ENCODE results near the gene CCDC148. TPM values are rescaled to one million over a fixed set of nuclear protein-coding genes. Genes with fewer than 3 reads are reported as not detected.

Gene CCDC148
- total and polyA plus RNA-seq, 2 donors (not counting 3 experiments of a cell fraction or from before 2014, with no cell fraction given), result 0.04 to 0.69 TPM

GRCh38 chr2:158481116-158481515, 24.6 kb upstream of the CCDC148 start:
- ChIA-PET CTCF (interaction anchor here (1.5 kb wide), 1 partner anchor 265 kb away, joined by 3 read pairs; no protein-coding TSS in a partner anchor), POLR2A (no interaction called here)
- intact Hi-C loops (cut with micrococcal nuclease), result no loop called here
- Histone ChIP-seq H3K79me2 (ENCODE audit: control insufficient read depth, insufficient read depth, low read length) (peaks cover 32% of the 10 kb centered on the region), H3K36me3 (ENCODE audit: control insufficient read depth in 2 of 2, extremely low read depth in 1 of 2, insufficient read depth in 2 of 2, low read length in 2 of 2) (no peaks in the 10 kb centered on the region), H3K4me3 (replicated peaks in 1 of 3; ENCODE audit: insufficient read depth in 1 of 3, low read depth in 1 of 3, low read length in 3 of 3) (no peak overlapping the region), H3K4me2 (ENCODE audit: insufficient read depth, low read length) (no peak overlapping the region), H3K9me1 (replicated peaks; ENCODE audit: control insufficient read depth, extremely low read depth, insufficient read depth, low read length) (no peaks in the 10 kb centered on the region), H3K27ac (ENCODE audit: insufficient read depth, low read depth, low read length) (no peak overlapping the region), H3K4me1 (ENCODE audit: control insufficient read depth, extremely low read depth, insufficient read depth, low read length) (peaks cover 9% of the 10 kb centered on the region), H4K20me1 (replicated peaks; ENCODE audit: control insufficient read depth, extremely low read depth, insufficient read depth, low read length) (no peaks in the 10 kb centered on the region), H3K9ac (replicated peaks; ENCODE audit: extremely low read depth, insufficient read depth, low read length) (no peak overlapping the region), H3K27me3 (ENCODE audit: control insufficient read depth in 2 of 2, insufficient read depth in 2 of 2, low read length in 2 of 2) (no peaks in the 10 kb centered on the region), H2AFZ (ENCODE audit: low read depth, low read length) (no peak overlapping the region), H3K9me3 (replicated peaks; ENCODE audit: control insufficient read depth, insufficient read depth, low read length) (no peaks in the 10 kb centered on the region)
- dilution Hi-C loops (cut with MboI; ENCODE audit: extremely low pct_ligation_motif_present, low sequenced_read_pairs), result no loop called here
- no peak for TF ChIP-seq POLR2AphosphoS5 (IDR thresholded peaks at IDR 0.05; ENCODE audit: insufficient read depth, low read depth, low read length)
- no peak for TF ChIP-seq GATA2 (IDR thresholded peaks at IDR 0.05; ENCODE audit: insufficient read depth, insufficient read length, low read depth, low read length)
- TF ChIP-seq POLR2A (IDR thresholded peaks at IDR 0.05; ENCODE audit: low read depth, low read length), result no peak
- no peak for TF ChIP-seq JUN (IDR thresholded peaks at IDR 0.05; ENCODE audit: borderline replicate concordance, insufficient read depth, insufficient read length, low read depth)
- TF ChIP-seq FOS (IDR thresholded peaks at IDR 0.05; ENCODE audit: borderline replicate concordance, insufficient read depth, low read length), result no peak
- FAIRE-seq (no peak), DNase-seq (ENCODE audit: low read depth, low spot score) (no peak)
- BruUV-seq (replicated peaks), result no TSS peak

- H3K27me3 ChIP-seq (ENCODE audit: control insufficient read depth in 2 of 2, insufficient read depth in 2 of 2, low read length in 2 of 2), result no peaks in the 10 kb centered on the region
- H3K79me2 ChIP-seq (ENCODE audit: control insufficient read depth, insufficient read depth, low read length), result peaks cover 21% of the 10 kb centered on the region
- no peaks in the 10 kb centered on the region for H3K9me3 ChIP-seq (replicated peaks; ENCODE audit: control insufficient read depth, insufficient read depth, low read length)
- FAIRE-seq (no peak), DNase-seq (ENCODE audit: low read depth, low spot score) (peak; percentile 31)
- no peaks in the 10 kb centered on the region for H4K20me1 ChIP-seq (replicated peaks; ENCODE audit: control insufficient read depth, extremely low read depth, insufficient read depth, low read length)
- TF ChIP-seq, protein P1, sequence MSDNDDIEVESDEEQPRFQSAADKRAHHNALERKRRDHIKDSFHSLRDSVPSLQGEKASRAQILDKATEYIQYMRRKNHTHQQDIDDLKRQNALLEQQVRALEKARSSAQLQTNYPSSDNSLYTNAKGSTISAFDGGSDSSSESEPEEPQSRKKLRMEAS (IDR thresholded peaks at IDR 0.05; ENCODE audit: insufficient read depth, insufficient read length), result no peak
- no peak for TF ChIP-seq FOS (IDR thresholded peaks at IDR 0.05; ENCODE audit: borderline replicate concordance, insufficient read depth, low read length)
- no peak for TF ChIP-seq CTCF (IDR thresholded peaks at IDR 0.05; ENCODE audit: extremely low read depth in 1 of 2, insufficient read depth in 1 of 2, low read depth in 1 of 2, low read length in 2 of 2)
- no peak for TF ChIP-seq MYC (IDR thresholded peaks at IDR 0.05; ENCODE audit: low read depth, low read length)
- TF ChIP-seq POLR2AphosphoS5 (IDR thresholded peaks at IDR 0.05; ENCODE audit: insufficient read depth, low read depth, low read length), result no peak
- TF ChIP-seq EZH2 (IDR thresholded peaks at IDR 0.05; ENCODE audit: borderline replicate concordance, low read depth, low read length, severe bottlenecking), result no peak
- no peak for TF ChIP-seq POLR2A (IDR thresholded peaks at IDR 0.05; ENCODE audit: low read depth, low read length)
- TF ChIP-seq JUN (IDR thresholded peaks at IDR 0.05; ENCODE audit: borderline replicate concordance, insufficient read depth, insufficient read length, low read depth), result no peak
- ChIA-PET CTCF (interaction anchor here (1.6 kb wide), 1 partner anchor 275 kb away, joined by 3 read pairs; no protein-coding TSS in a partner anchor), POLR2A (no interaction called here)
- H3K4me1 ChIP-seq (ENCODE audit: control insufficient read depth, extremely low read depth, insufficient read depth, low read length), result peaks cover 9% of the 10 kb centered on the region
- no peak overlapping the region for H2AFZ ChIP-seq (ENCODE audit: low read depth, low read length)
- no peak overlapping the region for H3K27ac ChIP-seq (ENCODE audit: insufficient read depth, low read depth, low read length)
- intact Hi-C loops (cut with micrococcal nuclease), result no loop called here
- no peak overlapping the region for H3K4me3 ChIP-seq (replicated peaks in 1 of 3; ENCODE audit: insufficient read depth in 1 of 3, low read depth in 1 of 3, low read length in 3 of 3)
- dilution Hi-C loops (cut with MboI; ENCODE audit: extremely low pct_ligation_motif_present, low sequenced_read_pairs), result no loop called here
- H3K9me1 ChIP-seq (replicated peaks; ENCODE audit: control insufficient read depth, extremely low read depth, insufficient read depth, low read length), result no peaks in the 10 kb centered on the region
- no peak overlapping the region for H3K9ac ChIP-seq (replicated peaks; ENCODE audit: extremely low read depth, insufficient read depth, low read length)
- H3K36me3 ChIP-seq (ENCODE audit: control insufficient read depth in 2 of 2, extremely low read depth in 1 of 2, insufficient read depth in 2 of 2, low read length in 2 of 2), result no peaks in the 10 kb centered on the region
- no peak overlapping the region for H3K4me2 ChIP-seq (ENCODE audit: insufficient read depth, low read length)
- no TSS peak for BruUV-seq (replicated peaks)
Observed at GRCh38 chr2:158478816-158479215, 22.3 kb upstream of the CCDC148 start.

Measured in endothelial cell of umbilical vein (primary cell).